GM13976 (cell line): ENCODE data around the gene USP34.
"Not testable (repeated sequence)": the region's sequence is repeated elsewhere in the genome, so short reads cannot be mapped to it uniquely, and the experiment has no call there.

Source experiments
- DNase-seq: peaks from one replicate; pipeline ENCODE4 v3.0.0; 2012; ENCODE audit warnings: low spot score
- CTCF ChIP-seq: IDR thresholded peaks from 2 replicates; pipeline ENCODE4 v1.5.1; 2012; ENCODE audit warnings: borderline replicate concordance, mild to moderate bottlenecking; ENCODE audit not compliant: insufficient read depth; ENCODE audit errors: extremely low read depth, missing control alignments, control extremely low read depth
- in situ Hi-C: fragments of 300-500 bp; cut with MboI; formaldehyde crosslinking; loops from one replicate; pipeline ENCODE4 v1.12.0; 2022; ENCODE audit warnings: low sequenced_read_pairs, mixed read lengths, inconsistent platforms; ENCODE audit not compliant: unreplicated experiment

Gene USP34

GRCh38 chr2:61396005-61396404 lies 74.9 kb downstream of the USP34 start:
- in situ Hi-C loops = no loop called here
- no peak for TF ChIP-seq CTCF
- DNase-seq = no peak

- in situ Hi-C loops, DNase-seq: not testable (repeated sequence)
Measured at GRCh38 chr2:61387588-61387987, 83.3 kb downstream of the USP34 start.

GRCh38 chr2:61380882-61381197 lies 90.0 kb downstream of the USP34 start:
- in situ Hi-C loops, DNase-seq: not testable (repeated sequence)

- DNase-seq = no peak
- in situ Hi-C loops = no loop called here
- no peak for TF ChIP-seq CTCF
Measured at GRCh38 chr2:61380056-61380881, 90.6 kb downstream of the USP34 start.

GRCh38 chr2:61379521-61379920 lies 91.4 kb downstream of the USP34 start:
- in situ Hi-C loops = no loop called here
- DNase-seq = no peak
- no peak for TF ChIP-seq CTCF

- no peak for TF ChIP-seq CTCF
- no peak for DNase-seq
- in situ Hi-C loops = no loop called here
Measured at GRCh38 chr2:61378281-61378680, 92.6 kb downstream of the USP34 start.

GRCh38 chr2:61377046-61377445 lies 93.8 kb downstream of the USP34 start:
- no peak for TF ChIP-seq CTCF
- no peak for DNase-seq
- in situ Hi-C loops = no loop called here

GRCh38 chr2:61376211-61376610 lies 94.7 kb downstream of the USP34 start:
- DNase-seq = no peak
- in situ Hi-C loops = no loop called here
- no peak for TF ChIP-seq CTCF
